ENCODE results near the gene PNLIPRP2. TPM values are rescaled to one million over a fixed set of nuclear protein-coding genes. Genes with fewer than 3 reads are reported as not detected.

Gene PNLIPRP2
- total and polyA plus RNA-seq, 2 donors: 0.25 TPM; not detected in 1

DNA sequence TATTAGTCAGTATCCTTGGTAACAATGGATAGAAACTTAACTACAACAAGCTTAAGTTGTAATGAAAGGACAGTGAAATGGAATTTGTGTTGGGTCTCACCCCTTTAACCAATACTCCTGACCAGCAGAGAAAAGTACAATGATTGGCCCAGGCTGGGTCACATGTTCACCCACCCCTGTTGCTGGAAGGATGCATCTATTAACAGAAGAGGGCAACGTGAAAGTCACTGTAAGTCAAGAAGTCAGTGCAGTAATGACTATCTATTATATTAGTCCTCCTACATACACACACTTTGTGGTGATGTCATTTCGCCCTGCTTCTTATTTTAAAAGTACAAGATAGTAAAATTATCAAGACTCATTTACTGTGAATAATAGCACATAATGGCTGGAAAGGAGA, 16.2 kb downstream of the PNLIPRP2 start:
- no peaks in the 10 kb centered on the region for H3K36me3 ChIP-seq (ENCODE audit: control insufficient read depth in 2 of 2, insufficient read depth in 2 of 2, low read length in 1 of 2)
- WGBS: 48% methylated on average over 2 of the region's 2 CpGs

DNA sequence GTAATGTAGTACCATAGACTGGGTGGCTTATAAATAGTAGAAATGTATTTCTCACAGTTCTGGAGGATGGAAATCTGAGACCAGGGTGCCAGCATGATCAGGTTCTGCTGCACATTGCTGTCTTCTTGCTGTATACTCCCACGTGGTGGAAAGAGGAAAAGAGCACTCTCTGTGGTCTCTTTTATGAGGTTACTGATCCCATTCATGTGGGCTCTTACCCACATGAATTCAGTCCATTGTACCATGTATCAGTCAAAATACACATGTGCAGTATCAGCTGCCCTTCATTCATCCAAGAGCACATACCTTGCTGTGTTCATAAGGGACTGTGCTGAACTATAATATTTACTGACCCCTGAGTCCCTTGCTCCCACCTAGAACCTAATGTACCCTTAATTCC, 17.1 kb downstream of the PNLIPRP2 start:
- Histone ChIP-seq H3K4me3 (ENCODE audit: low read length in 2 of 2) (no peak overlapping the region), H3K9me3 (ENCODE audit: control insufficient read depth in 2 of 2, insufficient read depth in 1 of 2, low read length in 1 of 2) (no peaks in the 10 kb centered on the region), H3K4me1 (ENCODE audit: control insufficient read depth in 2 of 2, insufficient read depth in 2 of 2, low read length in 2 of 2) (no peaks in the 10 kb centered on the region), H3K27ac (ENCODE audit: low read depth in 1 of 2, low read length in 1 of 2) (no peak overlapping the region), H3K27me3 (ENCODE audit: control insufficient read depth in 2 of 2, insufficient read depth in 1 of 2, low read length in 1 of 2) (peaks cover 0 to 2% of the 10 kb centered on the region in 2 donors), H3K36me3 (ENCODE audit: control insufficient read depth in 2 of 2, insufficient read depth in 2 of 2, low read length in 1 of 2) (no peaks in the 10 kb centered on the region)
- 5% methylated on average over 1 of the region's 1 CpG for WGBS
- DNase-seq (ENCODE audit: low read depth in 6 of 9, low spot score in 9 of 9): peak in 3 of 9 donors; percentile 13 to 39 (median 16)

More for the DNA sequence above, 16.2 kb downstream of the PNLIPRP2 start:
- Histone ChIP-seq H3K27me3 (ENCODE audit: control insufficient read depth in 2 of 2, insufficient read depth in 1 of 2, low read length in 1 of 2) (peaks cover 0 to 2% of the 10 kb centered on the region in 2 donors), H3K9me3 (ENCODE audit: control insufficient read depth in 2 of 2, insufficient read depth in 1 of 2, low read length in 1 of 2) (no peaks in the 10 kb centered on the region), H3K4me1 (ENCODE audit: control insufficient read depth in 2 of 2, insufficient read depth in 2 of 2, low read length in 2 of 2) (no peaks in the 10 kb centered on the region), H3K4me3 (ENCODE audit: low read length in 2 of 2) (no peak overlapping the region), H3K27ac (ENCODE audit: low read depth in 1 of 2, low read length in 1 of 2) (no peak overlapping the region)
- DNase-seq (ENCODE audit: low read depth in 6 of 9, low spot score in 9 of 9): no peak

DNA sequence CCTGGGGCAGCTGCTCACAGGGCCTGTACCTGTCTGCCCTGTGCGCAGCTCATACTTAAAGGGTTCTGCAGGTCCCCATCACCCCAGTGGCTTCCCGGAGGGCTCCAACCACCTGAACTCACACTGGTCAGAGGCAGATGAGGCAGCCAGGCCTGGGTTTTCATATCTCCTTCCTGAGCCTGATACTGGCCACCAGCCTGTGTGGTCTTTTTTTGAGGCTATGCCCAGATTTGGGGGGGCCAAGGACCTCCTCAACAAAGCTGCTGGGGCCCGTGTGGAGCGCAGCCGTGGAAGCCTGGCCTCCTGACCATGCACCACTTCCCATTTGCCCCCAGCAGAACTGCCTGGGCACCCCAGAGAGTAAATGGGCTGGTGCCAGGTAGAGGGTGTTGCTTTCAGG, 25.7 kb downstream of the PNLIPRP2 start:
- no peak overlapping the region for H3K4me3 ChIP-seq (ENCODE audit: low read length in 2 of 2)
- no peaks in the 10 kb centered on the region for H3K4me1 ChIP-seq (ENCODE audit: control insufficient read depth in 2 of 2, insufficient read depth in 2 of 2, low read length in 2 of 2)
- no peaks in the 10 kb centered on the region for H3K36me3 ChIP-seq (ENCODE audit: control insufficient read depth in 2 of 2, insufficient read depth in 2 of 2, low read length in 1 of 2)
- no peaks in the 10 kb centered on the region for H3K27me3 ChIP-seq (ENCODE audit: control insufficient read depth in 2 of 2, insufficient read depth in 1 of 2, low read length in 1 of 2)
- WGBS: 94% methylated on average over 5 of the region's 5 CpGs
- DNase-seq (ENCODE audit: low read depth in 6 of 9, low spot score in 9 of 9): no peak
- H3K27ac ChIP-seq (ENCODE audit: low read depth in 1 of 2, low read length in 1 of 2): no peak overlapping the region
- H3K9me3 ChIP-seq (ENCODE audit: control insufficient read depth in 2 of 2, insufficient read depth in 1 of 2, low read length in 1 of 2): no peaks in the 10 kb centered on the region

DNA sequence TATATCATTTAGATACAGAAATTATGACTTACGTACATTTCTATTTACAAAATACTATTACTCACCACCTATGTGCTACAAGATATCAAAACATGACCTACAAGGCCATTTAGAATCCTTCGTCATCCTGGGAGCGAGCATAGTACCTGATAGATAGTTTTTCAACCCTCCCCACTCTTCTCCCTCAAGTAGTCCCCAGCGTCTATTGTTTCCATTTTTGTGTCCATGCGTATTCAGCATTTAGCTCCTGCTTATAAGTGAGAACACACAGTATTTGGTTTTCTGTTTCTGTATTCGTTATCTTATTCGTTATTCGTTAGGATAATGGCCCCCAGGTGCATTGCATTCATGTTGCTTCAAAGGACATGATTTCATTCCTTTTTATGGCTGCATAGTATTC, 28.1 kb downstream of the PNLIPRP2 start:
- Histone ChIP-seq H3K36me3 (ENCODE audit: control insufficient read depth in 2 of 2, insufficient read depth in 2 of 2, low read length in 1 of 2) (no peaks in the 10 kb centered on the region), H3K4me1 (ENCODE audit: control insufficient read depth in 2 of 2, insufficient read depth in 2 of 2, low read length in 2 of 2) (no peaks in the 10 kb centered on the region), H3K27me3 (ENCODE audit: control insufficient read depth in 2 of 2, insufficient read depth in 1 of 2, low read length in 1 of 2) (no peaks in the 10 kb centered on the region), H3K4me3 (ENCODE audit: low read length in 2 of 2) (no peak overlapping the region), H3K27ac (ENCODE audit: low read depth in 1 of 2, low read length in 1 of 2) (no peak overlapping the region), H3K9me3 (ENCODE audit: control insufficient read depth in 2 of 2, insufficient read depth in 1 of 2, low read length in 1 of 2) (no peaks in the 10 kb centered on the region)
- no peak for DNase-seq (ENCODE audit: low read depth in 6 of 9, low spot score in 9 of 9)
- 85% methylated on average over 8 of the region's 8 CpGs for WGBS

DNA sequence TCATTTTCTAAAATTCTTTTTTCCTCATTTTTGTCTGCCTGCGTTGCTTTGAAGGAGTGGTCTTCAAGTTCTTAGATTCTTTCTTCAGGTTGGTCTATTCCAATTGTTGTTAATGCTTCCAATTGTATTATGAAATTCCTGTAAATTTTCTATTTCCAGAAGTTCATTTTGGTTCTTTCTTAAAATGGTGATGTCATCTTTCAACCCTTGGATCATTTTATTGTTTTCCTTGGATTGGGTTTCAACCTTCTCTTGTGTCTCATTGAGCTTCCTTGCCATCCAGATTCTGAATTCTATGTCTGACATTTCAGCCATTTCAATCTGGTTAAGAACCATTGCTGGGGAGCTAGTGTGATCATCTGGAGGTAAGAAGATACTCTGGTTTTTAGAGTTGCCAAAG, 33.1 kb downstream of the PNLIPRP2 start:
- H3K36me3 ChIP-seq (ENCODE audit: control insufficient read depth in 2 of 2, insufficient read depth in 2 of 2, low read length in 1 of 2): no peaks in the 10 kb centered on the region
- H3K4me1 ChIP-seq (ENCODE audit: control insufficient read depth in 2 of 2, insufficient read depth in 2 of 2, low read length in 2 of 2): no peaks in the 10 kb centered on the region
- no peaks in the 10 kb centered on the region for H3K9me3 ChIP-seq (ENCODE audit: control insufficient read depth in 2 of 2, insufficient read depth in 1 of 2, low read length in 1 of 2)
- DNase-seq (ENCODE audit: low read depth in 6 of 9, low spot score in 9 of 9): no peak
- H3K4me3 ChIP-seq (ENCODE audit: low read length in 2 of 2): no peak overlapping the region
- no peak overlapping the region for H3K27ac ChIP-seq (ENCODE audit: low read depth in 1 of 2, low read length in 1 of 2)
- whole genome bisulfite sequencing: 92% methylated on average over 1 of the region's 1 CpG
- H3K27me3 ChIP-seq (ENCODE audit: control insufficient read depth in 2 of 2, insufficient read depth in 1 of 2, low read length in 1 of 2): no peaks in the 10 kb centered on the region

DNA sequence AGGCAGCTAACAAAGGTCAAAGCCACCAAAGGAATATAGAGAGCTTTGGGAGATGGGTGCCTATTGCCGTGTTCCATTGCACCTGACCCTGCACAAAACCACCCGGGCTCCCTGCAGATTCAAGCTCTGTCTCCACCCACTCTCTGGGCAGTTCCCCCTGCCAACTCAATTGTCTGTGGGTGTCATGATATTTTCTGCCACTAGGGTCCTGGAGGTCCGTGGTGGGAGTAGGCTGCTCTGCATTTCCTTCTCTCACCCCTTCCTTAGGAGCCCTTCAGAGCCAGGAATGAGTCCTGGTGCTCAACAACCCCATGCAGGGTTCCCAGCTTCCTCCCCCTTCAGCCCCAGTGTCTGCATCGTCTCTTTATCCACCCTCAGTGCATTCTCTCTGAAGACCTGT, 34.1 kb downstream of the PNLIPRP2 start:
- Histone ChIP-seq H3K4me3 (ENCODE audit: low read length in 2 of 2) (no peak overlapping the region), H3K27me3 (ENCODE audit: control insufficient read depth in 2 of 2, insufficient read depth in 1 of 2, low read length in 1 of 2) (no peaks in the 10 kb centered on the region), H3K9me3 (ENCODE audit: control insufficient read depth in 2 of 2, insufficient read depth in 1 of 2, low read length in 1 of 2) (no peaks in the 10 kb centered on the region), H3K27ac (ENCODE audit: low read depth in 1 of 2, low read length in 1 of 2) (no peak overlapping the region), H3K4me1 (ENCODE audit: control insufficient read depth in 2 of 2, insufficient read depth in 2 of 2, low read length in 2 of 2) (no peaks in the 10 kb centered on the region), H3K36me3 (ENCODE audit: control insufficient read depth in 2 of 2, insufficient read depth in 2 of 2, low read length in 1 of 2) (no peaks in the 10 kb centered on the region)
- 58% methylated on average over 4 of the region's 4 CpGs for WGBS
- DNase-seq (ENCODE audit: low read depth in 6 of 9, low spot score in 9 of 9): no peak

DNA sequence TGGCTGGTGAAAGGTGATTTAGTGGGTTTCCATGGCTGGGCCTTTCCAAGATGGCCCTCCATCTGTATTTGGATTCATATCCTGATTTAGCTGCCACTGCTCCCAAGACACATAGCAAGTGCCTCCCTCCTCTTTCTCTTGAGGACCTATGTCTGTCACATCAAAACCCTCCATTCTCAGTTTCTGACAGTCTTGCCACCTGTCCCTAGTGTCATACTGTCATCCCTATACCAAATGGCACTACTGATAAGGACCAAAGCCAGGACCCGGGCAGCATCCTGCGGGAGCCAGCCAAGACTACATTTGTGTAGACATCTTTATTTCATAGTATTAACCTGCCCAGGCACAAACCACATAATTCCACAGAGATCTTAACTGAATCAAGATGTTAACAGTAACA, 34.8 kb downstream of the PNLIPRP2 start:
- DNase-seq (ENCODE audit: low read depth in 6 of 9, low spot score in 9 of 9): no peak
- H3K27me3 ChIP-seq (ENCODE audit: control insufficient read depth in 2 of 2, insufficient read depth in 1 of 2, low read length in 1 of 2): no peaks in the 10 kb centered on the region
- no peaks in the 10 kb centered on the region for H3K36me3 ChIP-seq (ENCODE audit: control insufficient read depth in 2 of 2, insufficient read depth in 2 of 2, low read length in 1 of 2)
- H3K27ac ChIP-seq (ENCODE audit: low read depth in 1 of 2, low read length in 1 of 2): no peak overlapping the region
- H3K4me1 ChIP-seq (ENCODE audit: control insufficient read depth in 2 of 2, insufficient read depth in 2 of 2, low read length in 2 of 2): no peaks in the 10 kb centered on the region
- WGBS: 93% methylated on average over 2 of the region's 2 CpGs
- H3K9me3 ChIP-seq (ENCODE audit: control insufficient read depth in 2 of 2, insufficient read depth in 1 of 2, low read length in 1 of 2): no peaks in the 10 kb centered on the region
- H3K4me3 ChIP-seq (ENCODE audit: low read length in 2 of 2): no peak overlapping the region

DNA sequence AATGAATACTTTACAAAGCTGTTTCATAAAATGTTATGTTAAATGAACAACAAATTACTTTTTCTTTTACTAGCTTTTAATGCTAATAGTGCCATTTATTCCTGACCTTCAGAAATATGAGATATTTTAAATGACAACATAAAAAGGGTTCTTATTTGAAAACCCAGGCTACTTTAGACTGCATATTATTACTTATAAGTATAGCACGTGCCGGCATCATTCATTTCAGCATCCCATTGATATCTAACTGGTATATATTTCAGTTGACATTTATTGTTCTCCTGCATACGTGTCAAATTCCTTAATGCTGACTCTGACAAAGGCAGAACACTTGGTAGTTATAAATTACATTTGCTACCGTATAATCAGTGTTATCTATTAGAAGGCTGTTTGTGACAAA, 35.3 kb downstream of the PNLIPRP2 start:
- Histone ChIP-seq H3K9me3 (ENCODE audit: control insufficient read depth in 2 of 2, insufficient read depth in 1 of 2, low read length in 1 of 2) (no peaks in the 10 kb centered on the region), H3K4me1 (ENCODE audit: control insufficient read depth in 2 of 2, insufficient read depth in 2 of 2, low read length in 2 of 2) (no peaks in the 10 kb centered on the region), H3K27me3 (ENCODE audit: control insufficient read depth in 2 of 2, insufficient read depth in 1 of 2, low read length in 1 of 2) (no peaks in the 10 kb centered on the region), H3K36me3 (ENCODE audit: control insufficient read depth in 2 of 2, insufficient read depth in 2 of 2, low read length in 1 of 2) (no peaks in the 10 kb centered on the region), H3K27ac (ENCODE audit: low read depth in 1 of 2, low read length in 1 of 2) (no peak overlapping the region), H3K4me3 (ENCODE audit: low read length in 2 of 2) (no peak overlapping the region)
- DNase-seq (ENCODE audit: low read depth in 6 of 9, low spot score in 9 of 9): no peak
- WGBS: 91% methylated on average over 4 of the region's 4 CpGs

DNA sequence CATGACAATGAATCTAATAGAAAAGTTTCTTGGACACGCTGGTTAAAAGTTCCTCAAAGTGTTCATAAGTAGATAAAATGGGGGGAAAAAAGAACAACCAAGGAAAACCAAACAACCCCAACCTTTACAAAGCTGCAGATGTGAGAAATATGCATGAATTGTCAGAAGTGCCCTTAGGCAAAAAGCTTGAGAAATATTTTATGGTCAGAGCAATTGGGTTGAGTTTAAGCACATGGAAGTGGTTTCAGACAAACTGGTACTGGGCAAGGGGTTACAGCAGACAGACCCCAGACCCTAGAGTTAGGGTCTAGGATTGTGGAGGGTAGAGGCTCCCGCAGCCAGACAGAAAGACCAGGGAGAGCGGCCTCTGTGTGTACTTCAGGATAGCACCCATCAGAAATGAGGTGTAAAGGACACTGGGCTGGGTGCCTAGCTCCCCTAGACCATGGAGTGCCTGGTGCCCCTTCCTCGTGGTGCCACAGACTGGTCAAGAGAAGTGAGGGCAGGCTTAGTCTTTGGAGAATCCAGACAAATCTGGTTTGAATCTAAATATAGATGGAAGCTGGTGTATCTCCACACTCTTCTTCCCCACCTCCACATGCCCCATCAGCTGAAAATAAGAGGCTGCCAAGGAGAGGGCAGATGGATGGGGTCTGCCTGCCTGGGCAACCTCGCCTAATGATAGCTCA, 37.3 kb downstream of the PNLIPRP2 start:
- WGBS: 93% methylated on average over 5 of the region's 5 CpGs
- no peak overlapping the region for H3K4me3 ChIP-seq (ENCODE audit: low read length in 2 of 2)

More for the DNA sequence above, 37.3 kb downstream of the PNLIPRP2 start:
- no peak overlapping the region for H3K27ac ChIP-seq (ENCODE audit: low read depth in 1 of 2, low read length in 1 of 2)
- no peaks in the 10 kb centered on the region for H3K9me3 ChIP-seq (ENCODE audit: control insufficient read depth in 2 of 2, insufficient read depth in 1 of 2, low read length in 1 of 2)
- no peak for DNase-seq (ENCODE audit: low read depth in 6 of 9, low spot score in 9 of 9)
- no peaks in the 10 kb centered on the region for H3K36me3 ChIP-seq (ENCODE audit: control insufficient read depth in 2 of 2, insufficient read depth in 2 of 2, low read length in 1 of 2)
- no peaks in the 10 kb centered on the region for H3K27me3 ChIP-seq (ENCODE audit: control insufficient read depth in 2 of 2, insufficient read depth in 1 of 2, low read length in 1 of 2)
- H3K4me1 ChIP-seq (ENCODE audit: control insufficient read depth in 2 of 2, insufficient read depth in 2 of 2, low read length in 2 of 2): no peaks in the 10 kb centered on the region
